ENCODE results near the gene VSIG2.

The VSIG2 gene

DNA sequence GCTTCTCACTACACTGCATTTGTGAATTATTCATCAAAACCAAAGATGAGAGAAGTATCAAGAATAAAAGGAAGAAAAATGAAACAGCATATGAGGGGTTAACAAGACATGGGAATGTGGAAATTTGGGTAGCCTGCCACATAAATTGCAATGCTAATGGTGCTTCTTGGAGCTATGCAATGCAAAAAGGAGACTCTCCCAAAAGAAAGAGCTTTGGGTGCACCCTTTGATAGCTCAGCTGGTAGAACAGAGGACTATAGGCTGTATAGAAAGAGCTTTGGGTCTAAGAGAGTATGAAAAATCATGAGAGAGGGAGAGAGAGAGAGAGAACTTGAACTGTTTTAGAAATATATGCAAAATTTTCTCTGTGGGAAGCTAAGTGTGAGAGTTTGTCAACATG, 52.0 kb downstream of the VSIG2 start:
- no peak for TF ChIP-seq ZBTB7A (IDR thresholded peaks at IDR 0.05; ENCODE audit: low read depth)
- TF ChIP-seq TCF12 (IDR thresholded peaks at IDR 0.05; ENCODE audit: low read depth), result no peak
- TF ChIP-seq EP300 (IDR thresholded peaks at IDR 0.05; ENCODE audit: borderline replicate concordance), result no peak
- TF ChIP-seq CREB1 (IDR thresholded peaks at IDR 0.05; ENCODE audit: low read depth), result no peak
- no peak for TF ChIP-seq TAF1 (IDR thresholded peaks at IDR 0.05; ENCODE audit: low read depth)
- TF ChIP-seq RAD21 (IDR thresholded peaks at IDR 0.05; ENCODE audit: low read depth), result no peak
- TF ChIP-seq, protein P1, sequence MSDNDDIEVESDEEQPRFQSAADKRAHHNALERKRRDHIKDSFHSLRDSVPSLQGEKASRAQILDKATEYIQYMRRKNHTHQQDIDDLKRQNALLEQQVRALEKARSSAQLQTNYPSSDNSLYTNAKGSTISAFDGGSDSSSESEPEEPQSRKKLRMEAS (IDR thresholded peaks at IDR 0.05), result no peak
- TF ChIP-seq, protein P2, sequence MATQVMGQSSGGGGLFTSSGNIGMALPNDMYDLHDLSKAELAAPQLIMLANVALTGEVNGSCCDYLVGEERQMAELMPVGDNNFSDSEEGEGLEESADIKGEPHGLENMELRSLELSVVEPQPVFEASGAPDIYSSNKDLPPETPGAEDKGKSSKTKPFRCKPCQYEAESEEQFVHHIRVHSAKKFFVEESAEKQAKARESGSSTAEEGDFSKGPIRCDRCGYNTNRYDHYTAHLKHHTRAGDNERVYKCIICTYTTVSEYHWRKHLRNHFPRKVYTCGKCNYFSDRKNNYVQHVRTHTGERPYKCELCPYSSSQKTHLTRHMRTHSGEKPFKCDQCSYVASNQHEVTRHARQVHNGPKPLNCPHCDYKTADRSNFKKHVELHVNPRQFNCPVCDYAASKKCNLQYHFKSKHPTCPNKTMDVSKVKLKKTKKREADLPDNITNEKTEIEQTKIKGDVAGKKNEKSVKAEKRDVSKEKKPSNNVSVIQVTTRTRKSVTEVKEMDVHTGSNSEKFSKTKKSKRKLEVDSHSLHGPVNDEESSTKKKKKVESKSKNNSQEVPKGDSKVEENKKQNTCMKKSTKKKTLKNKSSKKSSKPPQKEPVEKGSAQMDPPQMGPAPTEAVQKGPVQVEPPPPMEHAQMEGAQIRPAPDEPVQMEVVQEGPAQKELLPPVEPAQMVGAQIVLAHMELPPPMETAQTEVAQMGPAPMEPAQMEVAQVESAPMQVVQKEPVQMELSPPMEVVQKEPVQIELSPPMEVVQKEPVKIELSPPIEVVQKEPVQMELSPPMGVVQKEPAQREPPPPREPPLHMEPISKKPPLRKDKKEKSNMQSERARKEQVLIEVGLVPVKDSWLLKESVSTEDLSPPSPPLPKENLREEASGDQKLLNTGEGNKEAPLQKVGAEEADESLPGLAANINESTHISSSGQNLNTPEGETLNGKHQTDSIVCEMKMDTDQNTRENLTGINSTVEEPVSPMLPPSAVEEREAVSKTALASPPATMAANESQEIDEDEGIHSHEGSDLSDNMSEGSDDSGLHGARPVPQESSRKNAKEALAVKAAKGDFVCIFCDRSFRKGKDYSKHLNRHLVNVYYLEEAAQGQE (IDR thresholded peaks at IDR 0.05; ENCODE audit: low read depth), result no peak
- TF ChIP-seq FOXM1 (IDR thresholded peaks at IDR 0.05; ENCODE audit: borderline replicate concordance, low read depth), result no peak
- TF ChIP-seq, protein P3, sequence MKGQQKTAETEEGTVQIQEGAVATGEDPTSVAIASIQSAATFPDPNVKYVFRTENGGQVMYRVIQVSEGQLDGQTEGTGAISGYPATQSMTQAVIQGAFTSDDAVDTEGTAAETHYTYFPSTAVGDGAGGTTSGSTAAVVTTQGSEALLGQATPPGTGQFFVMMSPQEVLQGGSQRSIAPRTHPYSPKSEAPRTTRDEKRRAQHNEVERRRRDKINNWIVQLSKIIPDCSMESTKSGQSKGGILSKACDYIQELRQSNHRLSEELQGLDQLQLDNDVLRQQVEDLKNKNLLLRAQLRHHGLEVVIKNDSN (IDR thresholded peaks at IDR 0.05), result no peak
- no peak for TF ChIP-seq YY1 (IDR thresholded peaks at IDR 0.05; ENCODE audit: low read depth)
- no peak for TF ChIP-seq EGR1 (IDR thresholded peaks at IDR 0.05)
- no peak for TF ChIP-seq NFIC (IDR thresholded peaks at IDR 0.05)
- no peak for TF ChIP-seq CEBPB (IDR thresholded peaks at IDR 0.05)

GRCh38 chr11:124699547-124699946, 52.5 kb downstream of the VSIG2 start:
- TF ChIP-seq, protein P2 (IDR thresholded peaks at IDR 0.05; ENCODE audit: low read depth), result no peak
- TF ChIP-seq TCF12 (IDR thresholded peaks at IDR 0.05; ENCODE audit: low read depth) (no peak), CEBPB (IDR thresholded peaks at IDR 0.05) (no peak), FOXM1 (IDR thresholded peaks at IDR 0.05; ENCODE audit: borderline replicate concordance, low read depth) (no peak)

Data from Ishikawa (cell line).